PC-3 (cell line): ENCODE results near the gene DZIP3. TPM values are rescaled to one million over a fixed set of nuclear protein-coding genes. Genes with fewer than 3 reads are reported as not detected.

Source experiments
- ATAC-seq: fragments of 200-7000 bp; cut with Tn5 transposase; 2 replicates; pipeline ENCODE4 v1.9.1; 2020; ENCODE audit warnings: mild to moderate bottlenecking, moderate library complexity
- BruUV-seq: library from RNA; stranded (reverse); fragments of 400-500 nt; replicated peaks from 2 replicates; lab custom pipeline; 2021; lab: Mats Ljungman, UMichigan
- CTCF ChIA-PET: fragments of 300-600 bp; sonication (Branson Sonifier 250); formaldehyde crosslinking; loops from one replicate; lab custom pipeline; 2022; ENCODE audit warnings: antibody characterized with exemption; lab: Charles Lee
- POLR2A ChIA-PET: fragments of 300-600 bp; sonication (Branson Sonifier 250); formaldehyde crosslinking; loops from one replicate; lab custom pipeline; 2022; ENCODE audit warnings: antibody characterized with exemption; ENCODE audit not compliant: unreplicated experiment; lab: Charles Lee
- DNase-seq: peaks from one replicate; pipeline ENCODE4 v3.0.0-alpha.2; 2015
- H2AFZ ChIP-seq: fragments of 300-600 bp; sonication (generic); 2 replicates; pipeline ENCODE4 v1.6.0; 2016; ENCODE audit warnings: antibody characterized with exemption, low read length
- H3F3A ChIP-seq: fragments of 300-600 bp; sonication (generic); one replicate; pipeline ENCODE4 v1.6.0; 2017; ENCODE audit warnings: antibody characterized with exemption, low read length, control low read depth, mild to moderate bottlenecking; ENCODE audit not compliant: unreplicated experiment
- H3K27ac ChIP-seq: fragments of 300-600 bp; sonication (generic); 2 replicates; pipeline ENCODE4 v1.5.1; 2016; ENCODE audit warnings: mild to moderate bottlenecking, low read length
- H3K27me3 ChIP-seq: fragments of 300-600 bp; sonication (generic); 2 replicates; pipeline ENCODE4 v1.6.1; 2016; ENCODE audit warnings: low read length, mixed read lengths
- H3K36me3 ChIP-seq: fragments of 300-600 bp; sonication (generic); 2 replicates; pipeline ENCODE4 v1.6.1; 2016; ENCODE audit warnings: low read depth, mixed run types, low read length, mixed read lengths
- H3K4me1 ChIP-seq: fragments of 300-600 bp; sonication (generic); 2 replicates; pipeline ENCODE4 v1.5.1; 2016; ENCODE audit warnings: low read length; ENCODE audit not compliant: insufficient read depth
- H3K4me2 ChIP-seq: fragments of 300-600 bp; sonication (generic); 2 replicates; pipeline ENCODE4 v1.6.0; 2016; ENCODE audit warnings: low read length
- H3K4me3 ChIP-seq: fragments of 300-600 bp; sonication (generic); 2 replicates; pipeline ENCODE4 v1.5.1; 2016; ENCODE audit warnings: mild to moderate bottlenecking, low read length, mixed read lengths
- H3K79me2 ChIP-seq: fragments of 300-600 bp; sonication (generic); 2 replicates; pipeline ENCODE4 v1.6.1; 2017; ENCODE audit warnings: low read length, mixed read lengths
- H3K9ac ChIP-seq: fragments of 300-600 bp; sonication (generic); 2 replicates; pipeline ENCODE4 v1.6.0; 2016; ENCODE audit warnings: mild to moderate bottlenecking, low read length
- H3K9me2 ChIP-seq: fragments of 300-600 bp; sonication (generic); replicated peaks from 2 replicates; pipeline ENCODE4 v1.6.1; 2016; ENCODE audit warnings: mixed run types, low read length, mixed read lengths
- H3K9me3 ChIP-seq: fragments of 300-600 bp; sonication (generic); 2 replicates; pipeline ENCODE4 v1.6.1; 2016; ENCODE audit warnings: low read length, mixed read lengths
- H4K20me1 ChIP-seq: fragments of 300-600 bp; sonication (generic); 2 replicates; pipeline ENCODE4 v1.6.1; 2016; ENCODE audit warnings: low read length, mixed read lengths
- EZH2 ChIP-seq: fragments of 300-600 bp; sonication (generic); IDR thresholded peaks from one replicate; pipeline ENCODE4 v1.6.1; 2017; ENCODE audit warnings: antibody characterized with exemption, mild to moderate bottlenecking, low read length; ENCODE audit not compliant: unreplicated experiment
- EZH2phosphoT487 ChIP-seq: fragments of 300-600 bp; sonication (generic); IDR thresholded peaks from 2 replicates; pipeline ENCODE4 v1.6.1; 2018; ENCODE audit warnings: mild to moderate bottlenecking, antibody characterized with exemption, low read length, borderline replicate concordance
- intact Hi-C: fragments of 100-400 bp; cut with micrococcal nuclease; formaldehyde crosslinking; loops from 2 replicates; pipeline ENCODE4 v1.9.0; 2023
- total RNA-seq: library from RNA; depleted of rRNA; stranded (reverse); fragments of >200 nt; gene quantifications from 2 replicates; pipeline ENCODE4 v1.2.3, GENCODE V29; 2014
- TF ChIP-seq, protein P1 (sequence below): fragments of 300-600 bp; sonication (generic); conservative IDR thresholded peaks from 2 replicates; pipeline ENCODE4 v1.5.1; 2017; ENCODE audit warnings: antibody characterized with exemption, low read depth, mild to moderate bottlenecking, low read length

Gene DZIP3
- total RNA-seq, 1 experiment from 2014 or later, result 7.3 TPM

DNA sequence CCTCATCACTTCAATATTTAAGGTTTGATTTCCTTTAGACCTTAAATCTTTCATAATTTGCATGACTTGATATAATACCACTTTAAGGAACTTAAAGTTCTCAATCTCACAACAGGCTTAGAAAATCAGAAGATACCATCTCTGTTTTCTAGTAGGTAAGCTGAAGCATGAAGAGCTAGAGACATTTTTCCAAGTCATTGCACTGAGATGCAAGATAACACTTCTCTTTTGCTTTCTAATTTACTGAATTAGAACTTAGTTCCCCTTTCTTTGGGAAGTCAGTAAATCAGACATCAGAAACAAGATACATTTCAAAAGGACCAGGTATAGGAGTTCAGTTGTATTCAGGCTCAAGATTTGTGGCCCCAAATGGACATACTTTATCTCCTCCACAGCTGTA lies 79.7 kb downstream of the DZIP3 start:
- CTCF ChIA-PET, result no interaction called here
- intact Hi-C loops, result no loop called here
- ATAC-seq, result no peak

DNA sequence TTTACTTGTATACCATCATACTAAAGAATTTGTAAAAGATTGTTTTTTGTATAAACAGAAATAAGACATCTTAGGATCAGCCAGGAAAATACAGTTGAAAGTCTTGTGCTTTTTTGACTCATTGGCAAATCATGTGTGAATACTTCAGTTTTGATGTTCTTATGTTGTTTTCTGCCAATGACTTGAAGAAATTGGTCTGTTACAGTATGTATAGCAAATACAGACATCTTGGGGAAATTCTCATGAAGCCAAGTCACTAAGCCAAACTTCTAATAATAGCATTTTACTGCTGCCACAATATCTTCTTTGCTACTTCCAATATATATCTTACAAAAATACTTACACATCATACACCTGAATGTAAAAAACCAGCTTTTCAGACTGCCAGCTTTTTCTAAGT lies 83.2 kb downstream of the DZIP3 start:
- POLR2A ChIA-PET, result no interaction called here
- TF ChIP-seq EZH2phosphoT487, result no peak
- TF ChIP-seq, protein P1, sequence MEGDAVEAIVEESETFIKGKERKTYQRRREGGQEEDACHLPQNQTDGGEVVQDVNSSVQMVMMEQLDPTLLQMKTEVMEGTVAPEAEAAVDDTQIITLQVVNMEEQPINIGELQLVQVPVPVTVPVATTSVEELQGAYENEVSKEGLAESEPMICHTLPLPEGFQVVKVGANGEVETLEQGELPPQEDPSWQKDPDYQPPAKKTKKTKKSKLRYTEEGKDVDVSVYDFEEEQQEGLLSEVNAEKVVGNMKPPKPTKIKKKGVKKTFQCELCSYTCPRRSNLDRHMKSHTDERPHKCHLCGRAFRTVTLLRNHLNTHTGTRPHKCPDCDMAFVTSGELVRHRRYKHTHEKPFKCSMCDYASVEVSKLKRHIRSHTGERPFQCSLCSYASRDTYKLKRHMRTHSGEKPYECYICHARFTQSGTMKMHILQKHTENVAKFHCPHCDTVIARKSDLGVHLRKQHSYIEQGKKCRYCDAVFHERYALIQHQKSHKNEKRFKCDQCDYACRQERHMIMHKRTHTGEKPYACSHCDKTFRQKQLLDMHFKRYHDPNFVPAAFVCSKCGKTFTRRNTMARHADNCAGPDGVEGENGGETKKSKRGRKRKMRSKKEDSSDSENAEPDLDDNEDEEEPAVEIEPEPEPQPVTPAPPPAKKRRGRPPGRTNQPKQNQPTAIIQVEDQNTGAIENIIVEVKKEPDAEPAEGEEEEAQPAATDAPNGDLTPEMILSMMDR, result no peak
- no peak for TF ChIP-seq EZH2
- CTCF ChIA-PET, result no interaction called here
- H3K9me2 ChIP-seq, result no peaks in the 10 kb centered on the region
- H3K36me3 ChIP-seq, result no peaks in the 10 kb centered on the region
- no peak overlapping the region for H3K27ac ChIP-seq
- H3K9ac ChIP-seq, result no peak overlapping the region
- no peaks in the 10 kb centered on the region for H3K79me2 ChIP-seq
- ATAC-seq (no peak), DNase-seq (no peak)
- H3F3A ChIP-seq, result no peaks in the 10 kb centered on the region
- no peaks in the 10 kb centered on the region for H3K27me3 ChIP-seq
- H3K9me3 ChIP-seq, result no peaks in the 10 kb centered on the region
- H3K4me1 ChIP-seq, result no peaks in the 10 kb centered on the region
- no peaks in the 10 kb centered on the region for H4K20me1 ChIP-seq
- no peak overlapping the region for H2AFZ ChIP-seq
- no peak overlapping the region for H3K4me2 ChIP-seq
- intact Hi-C loops, result no loop called here
- no peak overlapping the region for H3K4me3 ChIP-seq
- no TSS peak for BruUV-seq

More for the DNA sequence above, 79.7 kb downstream of the DZIP3 start:
- H2AFZ ChIP-seq, result no peak overlapping the region
- no peaks in the 10 kb centered on the region for H3F3A ChIP-seq
- H3K27ac ChIP-seq, result no peak overlapping the region
- no peak overlapping the region for H3K4me2 ChIP-seq
- H3K79me2 ChIP-seq, result no peaks in the 10 kb centered on the region
- no TSS peak for BruUV-seq
- no peaks in the 10 kb centered on the region for H3K4me1 ChIP-seq
- H3K9me2 ChIP-seq, result no peaks in the 10 kb centered on the region
- DNase-seq, result no peak
- POLR2A ChIA-PET, result no interaction called here
- TF ChIP-seq, protein P1, result no peak
- TF ChIP-seq EZH2 (no peak), EZH2phosphoT487 (no peak)
- no peak overlapping the region for H3K4me3 ChIP-seq
- H3K9ac ChIP-seq, result no peak overlapping the region
- no peaks in the 10 kb centered on the region for H3K36me3 ChIP-seq
- H3K9me3 ChIP-seq, result no peaks in the 10 kb centered on the region
- no peaks in the 10 kb centered on the region for H4K20me1 ChIP-seq
- no peaks in the 10 kb centered on the region for H3K27me3 ChIP-seq

DNA sequence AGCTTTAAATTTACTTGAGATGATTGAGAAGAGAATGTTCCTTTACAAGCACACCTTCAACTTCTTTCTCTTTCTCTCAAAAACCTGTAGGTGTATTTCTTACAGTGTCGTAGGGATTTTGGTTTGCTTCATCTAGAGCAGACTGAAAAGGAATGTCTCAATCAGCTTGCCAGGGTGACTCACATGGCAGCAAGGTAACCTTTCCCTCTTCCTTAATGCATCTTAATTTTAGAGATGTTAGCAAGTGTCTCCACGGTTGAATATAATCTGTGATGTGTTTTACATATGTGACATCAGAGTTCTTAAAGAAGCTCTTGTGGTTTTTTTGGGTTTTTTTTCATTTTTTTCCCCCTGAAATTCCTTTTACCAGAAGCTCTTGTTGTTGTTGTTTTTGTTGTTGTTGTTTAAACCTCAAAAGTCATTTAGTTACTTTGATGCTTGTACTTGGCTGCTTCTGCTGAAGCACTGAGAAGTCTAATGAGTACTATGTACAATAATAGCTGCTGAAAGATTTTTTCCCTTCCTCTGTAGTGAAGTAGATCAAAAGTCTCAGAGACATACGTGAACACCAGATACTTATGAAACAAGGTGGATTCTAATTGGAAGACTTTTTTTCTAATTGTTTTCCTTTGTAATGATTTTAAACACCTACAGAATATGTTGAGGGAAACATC lies 84.6 kb downstream of the DZIP3 start:
- no peaks in the 10 kb centered on the region for H3K9me2 ChIP-seq
- no peak overlapping the region for H3K9ac ChIP-seq
- no peak overlapping the region for H3K4me2 ChIP-seq
- H3K4me3 ChIP-seq, result no peak overlapping the region
- intact Hi-C loops, result no loop called here
- POLR2A ChIA-PET, result no interaction called here
- no peak overlapping the region for H3K27ac ChIP-seq
- CTCF ChIA-PET, result no interaction called here
- H3K9me3 ChIP-seq, result no peaks in the 10 kb centered on the region
- TF ChIP-seq EZH2phosphoT487 (no peak), EZH2 (no peak)
- TF ChIP-seq, protein P1, result no peak
- H2AFZ ChIP-seq, result no peak overlapping the region
- no peak for ATAC-seq
- H3K4me1 ChIP-seq, result no peaks in the 10 kb centered on the region
- H3F3A ChIP-seq, result no peaks in the 10 kb centered on the region
- no peaks in the 10 kb centered on the region for H3K79me2 ChIP-seq
- H3K27me3 ChIP-seq, result no peaks in the 10 kb centered on the region
- BruUV-seq, result no TSS peak
- DNase-seq, result no peak
- H3K36me3 ChIP-seq, result no peaks in the 10 kb centered on the region
- H4K20me1 ChIP-seq, result no peaks in the 10 kb centered on the region
